MM.1S (cell line): ENCODE data around the gene GLP1R.

Experiments used
- DNase-seq: peaks from one replicate; pipeline ENCODE4 v3.0.0-alpha.2; 2015
- H2AFZ ChIP-seq: fragments of 300-600 bp; sonication (generic); 2 replicates; pipeline ENCODE4 v1.6.0; 2016; ENCODE audit warnings: antibody characterized with exemption, low read length
- H3F3A ChIP-seq: fragments of 300-600 bp; sonication (generic); 2 replicates; pipeline ENCODE4 v1.6.1; 2016; ENCODE audit warnings: mild to moderate bottlenecking, antibody characterized with exemption, low read length, moderate library complexity, mixed read lengths; ENCODE audit not compliant: insufficient read depth
- H3K27ac ChIP-seq: fragments of 300-600 bp; sonication (generic); 2 replicates; pipeline ENCODE4 v1.5.1; 2016; ENCODE audit warnings: mild to moderate bottlenecking, low read length
- H3K27me3 ChIP-seq: fragments of 300-600 bp; sonication (generic); replicated peaks from 2 replicates; pipeline ENCODE4 v1.6.0; 2016; ENCODE audit warnings: low read length; ENCODE audit not compliant: insufficient read depth
- H3K36me3 ChIP-seq: fragments of 300-600 bp; sonication (generic); replicated peaks from 2 replicates; pipeline ENCODE4 v1.6.1; 2016; ENCODE audit warnings: mild to moderate bottlenecking, low read length, mixed read lengths; ENCODE audit not compliant: insufficient read depth
- H3K4me1 ChIP-seq: fragments of 300-600 bp; sonication (generic); 2 replicates; pipeline ENCODE4 v1.6.1; 2016; ENCODE audit warnings: low read length, mixed read lengths
- H3K4me2 ChIP-seq: fragments of 300-600 bp; sonication (generic); 2 replicates; pipeline ENCODE4 v1.6.0; 2016; ENCODE audit warnings: low read depth, low read length
- H3K4me3 ChIP-seq: fragments of 300-600 bp; sonication (generic); 2 replicates; pipeline ENCODE4 v1.5.1; 2016; ENCODE audit warnings: low read length, mixed read lengths
- H3K79me2 ChIP-seq: fragments of 300-600 bp; sonication (generic); 2 replicates; pipeline ENCODE4 v1.6.1; 2016; ENCODE audit warnings: mixed run types, low read length, mixed read lengths
- H3K9ac ChIP-seq: fragments of 300-600 bp; sonication (generic); 2 replicates; pipeline ENCODE4 v1.6.1; 2016; ENCODE audit warnings: low read length, mixed read lengths
- H3K9me2 ChIP-seq: fragments of 300-600 bp; sonication (generic); replicated peaks from 2 replicates; pipeline ENCODE4 v1.6.1; 2016; ENCODE audit warnings: mild to moderate bottlenecking, low read length, mixed read lengths; ENCODE audit not compliant: insufficient read depth
- H3K9me3 ChIP-seq: fragments of 300-600 bp; sonication (generic); replicated peaks from 2 replicates; pipeline ENCODE4 v1.6.1; 2016; ENCODE audit warnings: mild to moderate bottlenecking, low read length, mixed read lengths; ENCODE audit not compliant: insufficient read depth
- H4K20me1 ChIP-seq: fragments of 300-600 bp; sonication (generic); 2 replicates; pipeline ENCODE4 v1.6.1; 2016; ENCODE audit warnings: mild to moderate bottlenecking, low read length, moderate library complexity, mixed read lengths; ENCODE audit not compliant: insufficient read depth
- CTCF ChIP-seq: fragments of 300-600 bp; sonication (generic); IDR thresholded peaks from 2 replicates; pipeline ENCODE4 v1.5.1; 2016; ENCODE audit warnings: antibody characterized with exemption, low read length, mixed read lengths
- EZH2 ChIP-seq: fragments of 300-600 bp; sonication (generic); optimal IDR thresholded peaks from 2 replicates; pipeline ENCODE3; 2017; ENCODE audit warnings: low read depth, mild to moderate bottlenecking, antibody characterized with exemption, low read length, mixed read lengths
- EZH2phosphoT487 ChIP-seq: fragments of 300-600 bp; sonication (generic); IDR thresholded peaks from 2 replicates; pipeline ENCODE4 v1.6.1; 2018; ENCODE audit warnings: antibody characterized with exemption, low read length

GLP1R gene

GRCh38 chr6:39078695-39079094 is 30.1 kb downstream of the GLP1R start:
- no peak for DNase-seq
- H4K20me1 ChIP-seq = no peaks in the 10 kb centered on the region
- no peaks in the 10 kb centered on the region for H3K79me2 ChIP-seq
- H3F3A ChIP-seq = no peaks in the 10 kb centered on the region
- no peaks in the 10 kb centered on the region for H3K9me2 ChIP-seq
- H3K36me3 ChIP-seq = no peaks in the 10 kb centered on the region
- H3K27me3 ChIP-seq = no peaks in the 10 kb centered on the region
- TF ChIP-seq EZH2 (no peak), CTCF (no peak), EZH2phosphoT487 (no peak)
- no peak overlapping the region for H3K27ac ChIP-seq
- H3K4me2 ChIP-seq = no peak overlapping the region
- H3K9me3 ChIP-seq = no peaks in the 10 kb centered on the region
- H2AFZ ChIP-seq = no peak overlapping the region
- no peak overlapping the region for H3K9ac ChIP-seq
- H3K4me3 ChIP-seq = no peak overlapping the region
- no peaks in the 10 kb centered on the region for H3K4me1 ChIP-seq

- no peak for DNase-seq
- no peaks in the 10 kb centered on the region for H3K4me1 ChIP-seq
- no peak overlapping the region for H3K27ac ChIP-seq
- H3K9ac ChIP-seq = no peak overlapping the region
- H3K79me2 ChIP-seq = no peaks in the 10 kb centered on the region
- no peaks in the 10 kb centered on the region for H3F3A ChIP-seq
- H3K4me3 ChIP-seq = no peak overlapping the region
- H2AFZ ChIP-seq = no peak overlapping the region
- no peak for TF ChIP-seq CTCF
- TF ChIP-seq EZH2phosphoT487 = no peak
- TF ChIP-seq EZH2 = no peak
- no peaks in the 10 kb centered on the region for H3K9me3 ChIP-seq
- H3K27me3 ChIP-seq = no peaks in the 10 kb centered on the region
- no peaks in the 10 kb centered on the region for H3K36me3 ChIP-seq
- no peaks in the 10 kb centered on the region for H4K20me1 ChIP-seq
- no peak overlapping the region for H3K4me2 ChIP-seq
- H3K9me2 ChIP-seq = no peaks in the 10 kb centered on the region
These were observed 30.9 kb downstream of the GLP1R start for GRCh38 chr6:39079197-39080125.

- TF ChIP-seq CTCF (no peak), EZH2 (no peak), EZH2phosphoT487 (no peak)
- Histone ChIP-seq H3F3A (no peaks in the 10 kb centered on the region), H3K36me3 (no peaks in the 10 kb centered on the region), H3K79me2 (no peaks in the 10 kb centered on the region), H3K27ac (no peak overlapping the region), H3K9ac (no peak overlapping the region), H4K20me1 (no peaks in the 10 kb centered on the region), H3K4me1 (no peaks in the 10 kb centered on the region), H3K9me2 (no peaks in the 10 kb centered on the region), H2AFZ (no peak overlapping the region), H3K4me3 (no peak overlapping the region), H3K27me3 (no peaks in the 10 kb centered on the region), H3K4me2 (no peak overlapping the region), H3K9me3 (no peaks in the 10 kb centered on the region)
- DNase-seq = no peak
These were observed 31.8 kb downstream of the GLP1R start for GRCh38 chr6:39080246-39080875.
